ENCODE results near the gene ERGIC3.
A peak's percentile ranks its signal among the peaks of the same experiment; 100 is the strongest.

DNA sequence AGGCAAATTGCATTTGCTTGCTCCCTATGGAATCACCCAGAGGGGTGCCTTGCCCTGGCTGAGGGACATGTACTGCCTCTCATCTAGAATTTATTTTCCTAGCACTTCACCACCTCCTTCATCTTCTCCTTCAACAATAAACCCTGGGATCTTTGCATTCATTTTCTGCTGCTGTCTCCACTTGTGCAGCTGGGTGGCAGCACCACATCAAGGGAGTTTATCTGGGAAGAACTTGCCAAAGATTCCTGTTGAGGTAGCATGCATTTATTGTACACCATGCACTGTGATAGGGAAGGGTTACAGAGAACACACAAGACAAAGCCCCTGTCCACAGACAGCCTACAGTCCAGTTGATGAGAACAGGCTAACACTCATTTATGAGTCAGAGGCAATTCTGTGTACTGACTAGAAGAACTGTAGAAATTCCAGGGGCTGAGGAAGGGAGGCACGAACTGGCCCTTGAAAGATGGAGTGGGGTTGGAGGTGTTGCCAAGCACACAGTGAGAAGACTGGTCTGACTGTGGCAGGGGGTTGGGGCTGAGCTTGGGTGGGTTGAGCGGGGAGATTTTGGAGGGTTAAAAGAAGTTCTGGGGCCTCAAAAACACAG lies 30.0 kb upstream of the ERGIC3 start:
- TF ChIP-seq, protein P1, sequence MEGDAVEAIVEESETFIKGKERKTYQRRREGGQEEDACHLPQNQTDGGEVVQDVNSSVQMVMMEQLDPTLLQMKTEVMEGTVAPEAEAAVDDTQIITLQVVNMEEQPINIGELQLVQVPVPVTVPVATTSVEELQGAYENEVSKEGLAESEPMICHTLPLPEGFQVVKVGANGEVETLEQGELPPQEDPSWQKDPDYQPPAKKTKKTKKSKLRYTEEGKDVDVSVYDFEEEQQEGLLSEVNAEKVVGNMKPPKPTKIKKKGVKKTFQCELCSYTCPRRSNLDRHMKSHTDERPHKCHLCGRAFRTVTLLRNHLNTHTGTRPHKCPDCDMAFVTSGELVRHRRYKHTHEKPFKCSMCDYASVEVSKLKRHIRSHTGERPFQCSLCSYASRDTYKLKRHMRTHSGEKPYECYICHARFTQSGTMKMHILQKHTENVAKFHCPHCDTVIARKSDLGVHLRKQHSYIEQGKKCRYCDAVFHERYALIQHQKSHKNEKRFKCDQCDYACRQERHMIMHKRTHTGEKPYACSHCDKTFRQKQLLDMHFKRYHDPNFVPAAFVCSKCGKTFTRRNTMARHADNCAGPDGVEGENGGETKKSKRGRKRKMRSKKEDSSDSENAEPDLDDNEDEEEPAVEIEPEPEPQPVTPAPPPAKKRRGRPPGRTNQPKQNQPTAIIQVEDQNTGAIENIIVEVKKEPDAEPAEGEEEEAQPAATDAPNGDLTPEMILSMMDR (IDR thresholded peaks at IDR 0.05) = peak; percentile 31 to 69 (median 55)
- TF ChIP-seq POLR2A (IDR thresholded peaks at IDR 0.05) = no peak

Measured in heart left ventricle (tissue), 13 donors.